ENCODE data around the gene POLR1A. TPM values are rescaled to one million over a fixed set of nuclear protein-coding genes. Genes with fewer than 3 reads are reported as not detected.

The POLR1A gene
- total RNA-seq, 1 donor from 2014 or later, result 32.6 TPM

GRCh38 chr2:86033751-86034692 is 71.7 kb downstream of the POLR1A start:
- Mint-ChIP-seq H3K27ac (ENCODE audit: unreplicated experiment) (no peak overlapping the region), H3K27me3 (ENCODE audit: low read depth) (no peaks in the 10 kb centered on the region), H3K9me3 (ENCODE audit: low read depth) (no peaks in the 10 kb centered on the region), H3K4me3 (ENCODE audit: unreplicated experiment) (no peak overlapping the region), H3K4me1 (ENCODE audit: low read depth) (peaks cover 40% of the 10 kb centered on the region), H3K36me3 (ENCODE audit: low read depth) (peaks cover 43% of the 10 kb centered on the region)
- peak; percentile 51 for DNase-seq (ENCODE audit: low spot score)
- no peak for TF ChIP-seq CTCF (IDR thresholded peaks at IDR 0.05)

GRCh38 chr2:86032861-86033595 is 72.7 kb downstream of the POLR1A start:
- Mint-ChIP-seq H3K27me3 (ENCODE audit: low read depth) (no peaks in the 10 kb centered on the region), H3K9me3 (ENCODE audit: low read depth) (no peaks in the 10 kb centered on the region), H3K4me3 (ENCODE audit: unreplicated experiment) (no peak overlapping the region), H3K4me1 (ENCODE audit: low read depth) (peaks cover 41% of the 10 kb centered on the region), H3K36me3 (ENCODE audit: low read depth) (peaks cover 47% of the 10 kb centered on the region), H3K27ac (ENCODE audit: unreplicated experiment) (no peak overlapping the region)
- peak; percentile 60 for DNase-seq (ENCODE audit: low spot score)
- TF ChIP-seq CTCF (IDR thresholded peaks at IDR 0.05), result no peak

- Mint-ChIP-seq H3K4me3 (ENCODE audit: unreplicated experiment) (no peak overlapping the region), H3K27me3 (ENCODE audit: low read depth) (no peaks in the 10 kb centered on the region), H3K4me1 (ENCODE audit: low read depth) (peaks cover 27% of the 10 kb centered on the region), H3K27ac (ENCODE audit: unreplicated experiment) (no peak overlapping the region), H3K9me3 (ENCODE audit: low read depth) (no peaks in the 10 kb centered on the region), H3K36me3 (ENCODE audit: low read depth) (peaks cover 56% of the 10 kb centered on the region)
- TF ChIP-seq CTCF (IDR thresholded peaks at IDR 0.05), result no peak
- DNase-seq (ENCODE audit: low spot score), result no peak
Measured at GRCh38 chr2:86031606-86032005, 74.1 kb downstream of the POLR1A start.

- Mint-ChIP-seq H3K9me3 (ENCODE audit: low read depth) (no peaks in the 10 kb centered on the region), H3K27me3 (ENCODE audit: low read depth) (no peaks in the 10 kb centered on the region), H3K27ac (ENCODE audit: unreplicated experiment) (no peak overlapping the region), H3K4me1 (ENCODE audit: low read depth) (peaks cover 22% of the 10 kb centered on the region), H3K4me3 (ENCODE audit: unreplicated experiment) (no peak overlapping the region), H3K36me3 (ENCODE audit: low read depth) (peaks cover 60% of the 10 kb centered on the region)
- no peak for TF ChIP-seq CTCF (IDR thresholded peaks at IDR 0.05)
- DNase-seq (ENCODE audit: low spot score), result peak; percentile 70
Measured at GRCh38 chr2:86031151-86031550, 74.5 kb downstream of the POLR1A start.

- H3K9me3 Mint-ChIP-seq (ENCODE audit: low read depth), result no peaks in the 10 kb centered on the region
- TF ChIP-seq CTCF (IDR thresholded peaks at IDR 0.05), result no peak
- peak; percentile 59 for DNase-seq (ENCODE audit: low spot score)
- H3K36me3 Mint-ChIP-seq (ENCODE audit: low read depth), result peaks cover 66% of the 10 kb centered on the region
- H3K27ac Mint-ChIP-seq (ENCODE audit: unreplicated experiment), result no peak overlapping the region
- peaks cover 13% of the 10 kb centered on the region for H3K4me1 Mint-ChIP-seq (ENCODE audit: low read depth)
- no peak overlapping the region for H3K4me3 Mint-ChIP-seq (ENCODE audit: unreplicated experiment)
- H3K27me3 Mint-ChIP-seq (ENCODE audit: low read depth), result no peaks in the 10 kb centered on the region
Measured at GRCh38 chr2:86029873-86030272, 75.8 kb downstream of the POLR1A start.

Measured in chondrocyte (in vitro differentiated cells).